Ovary (tissue), 9 donors: ENCODE results near the gene RABL2B. TPM values are rescaled to one million over a fixed set of nuclear protein-coding genes. Genes with fewer than 3 reads are reported as not detected.
"Not testable (repeated sequence)": the region's sequence is repeated elsewhere in the genome, so short reads cannot be mapped to it uniquely, and the experiment has no call there.

Experiments
- DNase-seq, 5 donors: peaks; one replicate each; pipeline ENCODE4 v3.0.0-alpha.2; 2019 to 2020
- H3K27ac ChIP-seq, 2 donors: fragments of 200-600 bp; one replicate each; pipeline versions ENCODE4 v1.5.1 to v1.8.0; 2019 to 2022
- H3K27me3 ChIP-seq: fragments of 200-600 bp; one replicate; pipeline ENCODE4 v1.8.0; 2022
- H3K36me3 ChIP-seq: fragments of 200-600 bp; sonication (generic); one replicate; pipeline ENCODE4 v1.5.1; 2019
- H3K4me1 ChIP-seq: one replicate; pipeline ENCODE4 v1.8.1; 2013; ENCODE audit warnings: mild to moderate bottlenecking, moderate library complexity; ENCODE audit not compliant: insufficient read depth
- H3K4me3 ChIP-seq: fragments of 200-600 bp; sonication (generic); one replicate; pipeline ENCODE4 v1.5.1; 2017
- H3K9me3 ChIP-seq, 2 donors: fragments of 200-600 bp in 1 of 2; sonication (generic) in 1 of 2; one replicate each; pipeline versions ENCODE4 v1.5.1 to v1.8.1; 2013 to 2019; ENCODE audit warnings: mild to moderate bottlenecking in 1 of 2, moderate library complexity in 1 of 2
- WGBS, 3 donors: extraction: QIAGEN DNeasy Blood & Tissue Kit in 1 of 3; methylation state at CpG; one replicate each; pipeline versions ENCODE4 v1.1.5 to v1.1.7; 2013 to 2017; 5-methylcytosine and 5-hydroxymethylcytosine counted together
- intact Hi-C, 4 donors: fragments of 100-400 bp; cut with DNase I; formaldehyde crosslinking; loops; one replicate each; pipeline versions ENCODE4 v1.11.0 to v1.15.1; 2022 to 2023
- polyA plus RNA-seq, 2 donors: library from polyadenylated mRNA; stranded (reverse); fragments of 200-250 nt in 1 of 2; fragments of 350-450 nt in 1 of 2; fragmentation: Illumina TruSeq in 1 of 2; extraction: RNeasy Lipid Tissue Mini Kit (QIAGEN cat#74804) in 1 of 2; gene quantifications; one replicate each; pipeline ENCODE4 v1.2.3, GENCODE V29; 2013 to 2014
- total RNA-seq, 7 donors: library from RNA; depleted of rRNA in 2 of 7; stranded (reverse); fragments of >200 nt in 2 of 7; fragmentation: NEBNext Ultra II Directional in 3 of 7; extraction: Animal tissue kit (Norgen Biotek cat#: 25700) in 3 of 7; gene quantifications; one replicate each; pipeline versions ENCODE4 v1.1.0 to v1.2.4, GENCODE V29; 2016 to 2023
- donor health status: DM: no; HTN: no; CAD: no; lungs with moderate emphysema.
- donor health status: DM: no; HTN: no; CAD: no.
- donor health status: Bipolar disorder and iron deficiency.
- donor health status: DM: yes; HTN: yes; CAD: no.
- donor health status: DM: no; HTN: no; CAD: no.
- donor health status: DM: yes; HTN: yes; CAD: no.

RABL2B gene
- total and polyA plus RNA-seq, 9 donors, result 15.6 to 50.8 (median 28.4) TPM

DNA sequence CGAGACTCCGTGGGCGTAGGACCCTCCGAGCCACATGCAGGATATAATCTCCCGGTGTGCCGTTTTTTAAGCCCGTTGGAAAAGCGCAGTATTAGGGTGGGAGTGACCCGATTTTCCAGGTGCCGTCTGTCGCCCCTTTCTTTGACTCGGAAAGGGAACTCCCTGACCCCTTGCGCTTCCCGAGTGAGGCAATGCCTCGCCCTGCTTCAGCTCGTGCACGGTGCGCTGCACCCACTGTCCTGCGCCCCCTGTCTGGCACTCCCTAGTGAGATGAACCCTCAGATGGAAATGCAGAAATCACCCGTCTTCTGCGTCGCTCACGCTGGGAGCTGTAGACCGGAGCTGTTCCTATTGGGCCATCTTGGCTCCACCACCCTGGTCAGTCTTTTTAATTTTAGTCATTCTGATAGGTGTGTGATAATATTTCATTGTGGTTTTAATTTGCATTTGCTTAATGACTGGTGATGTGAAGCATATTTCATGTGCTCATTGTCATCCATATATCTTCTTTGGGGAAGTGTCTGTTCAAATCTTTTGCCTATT, 26.4 kb downstream of the RABL2B start:
- DNase-seq, result peak in 2 of 5 donors; percentile 31 to 53
- H3K27ac ChIP-seq, H3K36me3 ChIP-seq, H3K27me3 ChIP-seq, H3K9me3 ChIP-seq, intact Hi-C loops, H3K4me1 ChIP-seq: not testable (repeated sequence)
- WGBS, 3 donors, result 14 to 15% (median 14%) methylated on average over 18 to 24 of the region's 24 CpGs
- peak overlapping the region; percentile 47 for H3K4me3 ChIP-seq

DNA sequence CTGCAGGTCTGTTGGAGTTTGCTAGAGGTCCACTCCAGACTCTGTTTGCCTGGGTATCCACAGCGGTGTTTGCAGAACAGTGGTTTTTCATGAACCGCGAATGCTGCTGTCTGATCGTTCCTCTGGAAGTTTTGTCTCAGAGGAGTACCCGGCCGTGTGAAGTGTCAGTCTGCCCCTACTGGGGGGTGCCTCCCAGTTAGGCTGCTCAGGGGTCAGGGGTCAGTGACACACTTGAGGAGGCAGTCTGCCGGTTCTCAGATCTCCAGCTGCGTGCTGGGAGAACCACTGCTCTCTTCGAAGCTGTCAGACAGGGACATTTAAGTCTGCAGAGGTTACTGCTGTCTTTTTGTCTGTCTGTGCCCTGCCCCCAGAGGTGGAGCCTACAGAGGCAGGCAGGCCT, 27.0 kb downstream of the RABL2B start:
- H3K27me3 ChIP-seq, H3K9me3 ChIP-seq, H3K4me3 ChIP-seq, intact Hi-C loops, H3K4me1 ChIP-seq, DNase-seq, H3K36me3 ChIP-seq, H3K27ac ChIP-seq: not testable (repeated sequence)
- WGBS, 3 donors, result 0 to 32% (median 14%) methylated on average over 2 to 9 of the region's 9 CpGs

DNA sequence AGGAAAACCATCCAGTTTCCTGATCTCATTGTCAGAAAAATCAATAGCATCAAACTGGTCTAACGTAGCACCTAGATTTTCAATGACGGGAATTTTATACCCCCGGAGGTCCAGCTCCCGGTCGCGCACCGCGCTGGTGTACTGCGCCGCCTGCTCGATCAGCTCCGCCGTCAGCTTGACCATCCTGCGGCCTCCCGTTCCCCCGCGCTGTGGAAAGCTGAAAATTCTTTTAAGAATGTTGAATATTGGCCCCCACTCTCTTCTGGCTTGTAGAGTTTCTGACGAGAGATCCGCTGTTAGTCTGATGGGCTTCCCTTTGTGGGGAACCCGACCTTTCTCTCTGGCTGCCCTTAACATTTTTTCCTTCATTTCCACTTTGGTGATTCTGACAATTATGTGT, 28.2 kb downstream of the RABL2B start:
- intact Hi-C loops, DNase-seq, H3K27me3 ChIP-seq, H3K27ac ChIP-seq, H3K9me3 ChIP-seq, H3K36me3 ChIP-seq, H3K4me3 ChIP-seq, H3K4me1 ChIP-seq: not testable (repeated sequence)
- 79 to 85% (median 83%) methylated on average over 20 of the region's 20 CpGs for WGBS, 3 donors

DNA sequence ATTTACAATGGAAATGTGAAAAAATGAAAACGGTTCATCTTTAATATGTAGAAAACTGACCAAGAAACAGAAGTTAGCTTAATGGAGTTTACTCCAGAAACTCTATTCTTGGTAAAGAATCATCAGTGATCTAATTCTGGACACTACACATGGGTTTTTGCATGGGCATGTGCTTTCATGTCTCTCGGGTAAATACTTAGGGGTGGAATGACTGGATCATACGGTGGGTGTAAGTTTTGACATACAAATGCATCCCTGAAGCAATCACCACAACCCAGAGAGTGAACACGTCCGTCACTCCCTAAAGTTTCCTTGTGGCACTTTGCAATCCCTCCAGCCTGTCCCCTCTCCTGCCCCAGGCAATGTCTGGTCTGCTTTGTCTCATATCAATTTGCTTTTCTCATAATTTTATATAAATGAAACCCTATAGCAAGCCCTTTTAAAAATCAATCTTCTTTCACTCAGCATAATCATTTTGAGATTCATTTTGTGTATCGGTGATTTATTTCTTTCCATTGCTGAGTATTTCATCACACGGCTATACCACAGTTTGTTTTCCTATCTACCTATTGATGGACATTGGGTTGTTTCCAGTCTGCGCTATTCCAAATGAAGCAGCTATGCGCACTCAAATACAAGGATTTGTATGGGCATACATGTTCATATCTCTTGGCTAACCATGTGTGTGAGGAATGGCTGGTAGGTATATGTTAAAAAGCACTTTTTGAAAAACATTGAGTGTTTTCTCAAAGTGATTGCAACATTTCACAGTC, 33.9 kb downstream of the RABL2B start:
- WGBS, 3 donors, result 76 to 77% (median 76%) methylated on average over 9 of the region's 9 CpGs
- H3K27me3 ChIP-seq, H3K9me3 ChIP-seq, H3K27ac ChIP-seq, H3K4me1 ChIP-seq, H3K4me3 ChIP-seq, DNase-seq, H3K36me3 ChIP-seq, intact Hi-C loops: not testable (repeated sequence)

DNA sequence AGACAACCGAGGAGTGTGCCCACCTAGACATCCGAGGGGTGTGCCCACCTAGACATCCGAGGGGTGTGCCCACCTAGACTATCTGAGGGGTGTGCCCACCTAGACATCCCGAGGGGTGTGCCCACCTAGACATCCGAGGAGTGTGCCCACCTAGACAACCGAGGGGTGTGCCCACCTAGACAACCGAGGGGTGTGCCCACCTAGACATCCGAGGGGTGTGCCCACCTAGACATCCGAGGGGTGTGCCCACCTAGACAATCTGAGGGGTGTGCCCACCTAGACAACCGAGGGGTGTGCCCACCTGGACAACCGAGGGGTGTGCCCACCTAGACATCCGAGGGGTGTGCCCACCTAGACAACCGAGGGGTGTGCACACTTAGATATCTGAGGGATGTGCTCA, 34.8 kb downstream of the RABL2B start:
- H3K9me3 ChIP-seq, H3K27ac ChIP-seq, H3K4me1 ChIP-seq, H3K4me3 ChIP-seq, H3K36me3 ChIP-seq, DNase-seq, H3K27me3 ChIP-seq, intact Hi-C loops: not testable (repeated sequence)
- WGBS, 3 donors, result 70 to 86% (median 79%) methylated on average over 4 to 13 of the region's 13 CpGs

DNA sequence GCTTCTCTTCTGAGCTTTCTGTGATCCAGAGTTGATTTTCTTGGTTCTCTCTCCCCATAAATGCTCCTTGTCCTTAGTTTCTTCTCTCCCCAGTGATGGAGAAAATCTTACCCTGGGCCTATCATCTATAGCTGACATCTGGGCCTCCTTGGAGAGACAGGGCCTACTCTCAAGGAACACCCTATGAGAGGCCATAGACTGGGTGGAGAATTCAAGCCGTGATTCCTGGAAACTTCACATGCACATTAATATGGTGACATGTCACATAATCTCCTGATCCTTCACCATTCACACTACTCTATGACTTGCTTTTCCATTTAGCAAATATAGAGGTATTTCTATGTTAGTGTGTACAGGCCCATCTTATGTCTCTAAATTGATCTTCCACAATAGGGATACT, 35.9 kb downstream of the RABL2B start:
- 77 to 87% (median 81%) methylated on average over 1 of the region's 1 CpG for WGBS, 3 donors
- intact Hi-C loops, H3K9me3 ChIP-seq: not testable (repeated sequence)

DNA sequence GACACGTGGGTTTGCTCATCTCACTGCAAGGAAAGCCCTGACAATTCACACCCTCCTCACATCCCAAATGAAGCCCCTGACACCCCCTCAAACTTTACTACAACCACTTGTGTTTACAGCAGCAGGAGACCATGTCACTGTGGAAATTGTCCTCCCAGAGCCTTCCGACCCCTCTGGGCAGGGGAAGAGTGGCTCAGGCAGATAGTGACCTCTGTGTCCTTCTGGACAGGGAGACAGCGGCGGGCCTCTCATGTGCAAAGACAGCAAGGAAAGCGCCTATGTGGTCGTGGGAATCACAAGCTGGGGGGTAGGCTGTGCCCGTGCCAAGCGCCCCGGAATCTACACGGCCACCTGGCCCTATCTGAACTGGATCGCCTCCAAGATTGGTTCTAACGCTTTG, 39.0 kb downstream of the RABL2B start:
- H3K36me3 ChIP-seq, H3K4me3 ChIP-seq, H3K4me1 ChIP-seq, H3K9me3 ChIP-seq, H3K27ac ChIP-seq, intact Hi-C loops, DNase-seq, H3K27me3 ChIP-seq: not testable (repeated sequence)
- WGBS, 3 donors, result 59 to 71% (median 62%) methylated on average over 4 to 10 of the region's 12 CpGs

More for the DNA sequence above, 35.9 kb downstream of the RABL2B start:
- DNase-seq, H3K27ac ChIP-seq, H3K27me3 ChIP-seq, H3K4me1 ChIP-seq, H3K36me3 ChIP-seq, H3K4me3 ChIP-seq: not testable (repeated sequence)

DNA sequence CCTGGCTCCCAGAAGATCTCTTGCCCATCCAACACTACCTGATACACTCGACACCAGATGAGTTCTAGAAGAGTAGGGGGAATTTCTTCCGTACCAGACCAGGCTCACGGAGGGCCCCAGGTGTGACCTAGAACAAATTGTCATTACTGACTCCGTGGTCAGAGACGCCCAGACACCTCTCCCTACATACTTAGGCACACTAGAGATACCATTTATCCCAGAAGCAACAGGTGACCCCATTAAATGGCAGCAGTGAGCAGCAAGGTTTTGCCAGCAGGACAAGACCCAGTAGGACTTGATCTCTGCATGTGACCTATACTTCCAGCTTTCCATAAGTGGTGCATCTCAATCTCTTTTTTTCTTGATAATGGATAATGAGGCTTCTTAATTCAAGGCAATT, 42.7 kb downstream of the RABL2B start:
- H3K27me3 ChIP-seq, H3K4me1 ChIP-seq, H3K27ac ChIP-seq, intact Hi-C loops, H3K4me3 ChIP-seq, DNase-seq, H3K36me3 ChIP-seq, H3K9me3 ChIP-seq: not testable (repeated sequence)
- 86 to 92% (median 87%) methylated on average over 5 of the region's 5 CpGs for WGBS, 3 donors
